Stimulated activated memory B cell treated with anti-CD40 and anti-IgM and Interleukin-4, amounts not matched to agents 10 μg/mL and 1 μg/mL and 100 μg/mL, for 72 hours (primary cell): ENCODE measurements around the gene MKNK1.

Source experiments
- ATAC-seq: fragments of 150-1000 bp; cut with Tn5 transposase; 2 replicates; pipeline ENCODE4 v1.10.0; 2021
- H3K27ac Mint-ChIP-seq: one replicate; pipeline ENCODE4 v1.8.0; 2022; ENCODE audit warnings: mild to moderate bottlenecking, mixed read lengths
- H3K27me3 Mint-ChIP-seq: one replicate; pipeline ENCODE4 v1.8.0; 2022; ENCODE audit warnings: mixed read lengths
- H3K36me3 Mint-ChIP-seq: one replicate; pipeline ENCODE4 v1.8.0; 2022; ENCODE audit warnings: mixed read lengths
- H3K4me1 Mint-ChIP-seq: one replicate; pipeline ENCODE4 v1.8.0; 2022; ENCODE audit warnings: mixed read lengths
- H3K4me3 Mint-ChIP-seq: one replicate; pipeline ENCODE4 v1.8.0; 2022; ENCODE audit warnings: mild to moderate bottlenecking, moderate library complexity, mixed read lengths
- H3K9me3 Mint-ChIP-seq: one replicate; pipeline ENCODE4 v1.8.0; 2022; ENCODE audit warnings: mixed read lengths

The MKNK1 gene

GRCh38 chr1:46522184-46522968 lies 81.7 kb downstream of the MKNK1 start:
- Mint-ChIP-seq H3K27me3 (peaks cover 60% of the 10 kb centered on the region), H3K4me1 (no peaks in the 10 kb centered on the region), H3K4me3 (no peak overlapping the region), H3K36me3 (no peaks in the 10 kb centered on the region), H3K9me3 (no peaks in the 10 kb centered on the region), H3K27ac (no peak overlapping the region)
- ATAC-seq = no peak

DNA sequence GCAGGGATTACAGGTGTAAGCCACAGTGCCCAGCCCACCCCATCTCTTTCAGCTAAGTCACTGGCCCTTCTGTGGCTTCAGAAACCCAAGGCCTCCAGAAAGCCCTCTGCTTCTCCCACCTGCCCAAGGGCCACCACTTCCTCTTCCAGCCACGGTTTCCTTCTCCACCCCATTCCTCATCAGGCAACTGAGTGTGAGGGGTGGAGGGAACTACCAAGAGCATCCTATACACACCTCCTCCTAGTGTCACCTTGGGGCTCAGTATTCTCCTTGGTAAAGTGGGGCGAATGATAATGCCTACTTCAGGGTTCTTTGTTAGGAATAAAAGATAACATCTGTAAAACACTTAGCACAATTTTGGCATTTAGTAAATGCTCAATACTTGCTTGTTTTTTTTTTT lies 82.7 kb downstream of the MKNK1 start:
- Mint-ChIP-seq H3K27ac (no peak overlapping the region), H3K36me3 (no peaks in the 10 kb centered on the region), H3K4me1 (no peaks in the 10 kb centered on the region), H3K9me3 (no peaks in the 10 kb centered on the region), H3K27me3 (peaks cover 55% of the 10 kb centered on the region), H3K4me3 (no peak overlapping the region)
- no peak for ATAC-seq

GRCh38 chr1:46520063-46520911 lies 83.8 kb downstream of the MKNK1 start:
- no peak for ATAC-seq
- Mint-ChIP-seq H3K4me1 (no peaks in the 10 kb centered on the region), H3K9me3 (no peaks in the 10 kb centered on the region), H3K27ac (no peak overlapping the region), H3K4me3 (no peak overlapping the region), H3K36me3 (no peaks in the 10 kb centered on the region), H3K27me3 (peaks cover 52% of the 10 kb centered on the region)

DNA sequence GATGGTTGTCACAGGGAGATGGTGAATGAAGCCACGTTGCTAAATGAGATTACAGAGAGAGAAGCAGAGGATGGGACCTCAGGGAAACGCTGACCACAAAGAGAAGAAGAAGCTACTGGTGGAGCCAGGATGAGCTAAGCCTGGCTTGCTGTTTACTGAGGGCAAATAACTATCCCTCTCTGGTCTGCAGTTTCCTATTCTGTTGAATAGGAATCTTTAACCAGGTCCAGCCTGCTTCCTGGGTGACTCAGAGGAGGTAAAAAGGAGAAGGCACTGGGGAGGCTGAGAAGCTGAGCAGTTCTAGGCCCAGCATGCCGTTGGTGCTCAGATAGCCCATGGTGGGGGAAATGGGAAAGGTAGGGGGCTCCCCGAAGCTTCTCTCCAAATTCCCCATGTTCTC lies 84.9 kb downstream of the MKNK1 start:
- Mint-ChIP-seq H3K4me3 (no peak overlapping the region), H3K36me3 (no peaks in the 10 kb centered on the region), H3K27me3 (peaks cover 43% of the 10 kb centered on the region), H3K4me1 (no peaks in the 10 kb centered on the region), H3K9me3 (no peaks in the 10 kb centered on the region), H3K27ac (no peak overlapping the region)
- ATAC-seq = no peak

DNA sequence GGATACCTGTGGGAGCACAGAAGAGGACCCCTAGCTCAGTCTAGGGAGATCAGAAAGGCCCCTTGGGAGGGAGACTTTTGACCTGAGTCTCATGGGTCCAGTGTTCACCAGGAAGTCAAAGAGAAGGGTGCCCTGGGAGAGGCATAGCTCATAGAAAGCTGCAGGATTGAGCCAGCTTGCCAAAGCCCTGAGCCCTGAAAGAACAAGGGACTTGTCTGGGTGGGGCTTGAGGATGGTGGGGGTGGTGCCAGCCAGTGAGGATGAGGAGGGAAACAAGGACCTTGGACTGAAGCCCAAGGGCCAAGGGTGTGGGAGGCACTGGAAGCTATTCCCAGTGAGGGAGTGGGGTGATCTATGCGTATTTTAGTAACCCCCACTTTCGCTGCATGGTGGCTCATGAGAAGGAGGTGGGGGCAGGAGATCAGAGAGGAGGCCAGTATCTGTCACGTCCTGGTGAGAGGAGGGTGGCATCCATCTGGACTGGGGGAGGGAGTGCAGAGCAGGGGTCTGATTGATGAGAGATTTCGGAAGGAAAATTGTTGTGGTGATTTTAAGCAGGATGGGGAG lies 86.1 kb downstream of the MKNK1 start:
- ATAC-seq = no peak
- H3K27ac Mint-ChIP-seq = no peak overlapping the region
- no peaks in the 10 kb centered on the region for H3K4me1 Mint-ChIP-seq
- H3K27me3 Mint-ChIP-seq = peaks cover 47% of the 10 kb centered on the region
- no peak overlapping the region for H3K4me3 Mint-ChIP-seq
- no peaks in the 10 kb centered on the region for H3K36me3 Mint-ChIP-seq
- H3K9me3 Mint-ChIP-seq = no peaks in the 10 kb centered on the region

- Mint-ChIP-seq H3K27me3 (peaks cover 56% of the 10 kb centered on the region), H3K27ac (no peak overlapping the region), H3K36me3 (no peaks in the 10 kb centered on the region), H3K4me3 (no peak overlapping the region), H3K4me1 (no peaks in the 10 kb centered on the region), H3K9me3 (no peaks in the 10 kb centered on the region)
- ATAC-seq = no peak
These were observed 87.0 kb downstream of the MKNK1 start for GRCh38 chr1:46517010-46517600.

DNA sequence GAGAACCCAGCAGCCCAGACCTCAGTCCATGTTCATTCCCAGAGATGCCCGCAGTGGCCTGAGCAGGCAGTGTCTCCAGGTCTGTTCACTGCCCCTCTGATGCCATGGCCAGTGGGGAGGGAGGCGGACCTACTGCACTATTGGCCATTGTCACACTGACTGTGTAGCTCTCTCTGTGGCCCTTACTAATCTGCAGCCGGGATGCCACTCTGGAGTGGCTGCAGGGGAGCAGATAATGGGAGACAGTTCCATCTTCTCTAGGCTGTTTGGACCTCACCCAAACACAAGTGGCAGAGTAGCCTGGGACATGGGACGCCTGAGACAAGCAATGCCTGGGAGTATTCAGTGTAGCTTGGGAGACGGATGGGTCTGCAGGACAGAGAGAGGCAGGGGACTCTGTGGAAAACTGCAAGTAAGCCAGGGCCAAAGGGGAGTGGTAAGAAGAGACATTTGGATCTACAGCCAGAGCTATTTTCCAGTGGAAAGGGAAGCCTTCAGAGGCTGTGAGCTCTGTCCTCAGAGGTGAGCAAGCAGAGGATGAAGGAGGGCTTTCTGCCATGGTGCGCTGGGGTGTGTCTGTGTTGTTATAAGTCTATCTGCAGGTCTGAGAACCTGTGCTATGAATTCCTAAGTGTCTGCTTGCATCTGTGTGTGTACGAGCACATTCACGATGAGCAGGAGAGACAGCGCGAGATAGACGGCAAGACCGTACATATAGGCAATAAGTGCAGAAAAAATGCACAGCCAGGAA lies 87.7 kb downstream of the MKNK1 start:
- Mint-ChIP-seq H3K4me1 (no peaks in the 10 kb centered on the region), H3K27ac (no peak overlapping the region), H3K36me3 (no peaks in the 10 kb centered on the region), H3K9me3 (no peaks in the 10 kb centered on the region), H3K4me3 (no peak overlapping the region), H3K27me3 (peaks cover 61% of the 10 kb centered on the region)
- no peak for ATAC-seq

GRCh38 chr1:46515576-46515975 lies 88.5 kb downstream of the MKNK1 start:
- Mint-ChIP-seq H3K4me1 (no peaks in the 10 kb centered on the region), H3K27ac (no peak overlapping the region), H3K9me3 (no peaks in the 10 kb centered on the region), H3K36me3 (no peaks in the 10 kb centered on the region), H3K27me3 (peaks cover 57% of the 10 kb centered on the region), H3K4me3 (no peak overlapping the region)
- ATAC-seq = no peak

GRCh38 chr1:46513536-46513935 lies 90.5 kb downstream of the MKNK1 start:
- Mint-ChIP-seq H3K4me1 (no peaks in the 10 kb centered on the region), H3K4me3 (no peak overlapping the region), H3K27me3 (peaks cover 42% of the 10 kb centered on the region), H3K36me3 (no peaks in the 10 kb centered on the region), H3K9me3 (no peaks in the 10 kb centered on the region), H3K27ac (no peak overlapping the region)
- ATAC-seq = no peak

- H3K4me1 Mint-ChIP-seq = no peaks in the 10 kb centered on the region
- H3K4me3 Mint-ChIP-seq = no peak overlapping the region
- no peaks in the 10 kb centered on the region for H3K9me3 Mint-ChIP-seq
- no peak overlapping the region for H3K27ac Mint-ChIP-seq
- no peaks in the 10 kb centered on the region for H3K36me3 Mint-ChIP-seq
- no peak for ATAC-seq
- H3K27me3 Mint-ChIP-seq = peaks cover 39% of the 10 kb centered on the region
These were observed 91.3 kb downstream of the MKNK1 start for GRCh38 chr1:46512792-46513190.

- Mint-ChIP-seq H3K36me3 (no peaks in the 10 kb centered on the region), H3K9me3 (no peaks in the 10 kb centered on the region), H3K27me3 (peaks cover 39% of the 10 kb centered on the region), H3K27ac (no peak overlapping the region), H3K4me1 (no peaks in the 10 kb centered on the region), H3K4me3 (no peak overlapping the region)
- ATAC-seq = no peak
These were observed 91.8 kb downstream of the MKNK1 start for GRCh38 chr1:46512135-46512791.

- H3K4me3 Mint-ChIP-seq = no peak overlapping the region
- H3K4me1 Mint-ChIP-seq = no peaks in the 10 kb centered on the region
- no peak overlapping the region for H3K27ac Mint-ChIP-seq
- no peaks in the 10 kb centered on the region for H3K36me3 Mint-ChIP-seq
- peaks cover 45% of the 10 kb centered on the region for H3K27me3 Mint-ChIP-seq
- ATAC-seq = no peak
- no peaks in the 10 kb centered on the region for H3K9me3 Mint-ChIP-seq
These were observed 93.1 kb downstream of the MKNK1 start for GRCh38 chr1:46510998-46511365.

GRCh38 chr1:46510341-46510997 lies 93.6 kb downstream of the MKNK1 start:
- H3K27ac Mint-ChIP-seq = no peak overlapping the region
- peaks cover 43% of the 10 kb centered on the region for H3K27me3 Mint-ChIP-seq
- no peaks in the 10 kb centered on the region for H3K36me3 Mint-ChIP-seq
- no peak overlapping the region for H3K4me3 Mint-ChIP-seq
- no peak for ATAC-seq
- no peaks in the 10 kb centered on the region for H3K9me3 Mint-ChIP-seq
- no peaks in the 10 kb centered on the region for H3K4me1 Mint-ChIP-seq

DNA sequence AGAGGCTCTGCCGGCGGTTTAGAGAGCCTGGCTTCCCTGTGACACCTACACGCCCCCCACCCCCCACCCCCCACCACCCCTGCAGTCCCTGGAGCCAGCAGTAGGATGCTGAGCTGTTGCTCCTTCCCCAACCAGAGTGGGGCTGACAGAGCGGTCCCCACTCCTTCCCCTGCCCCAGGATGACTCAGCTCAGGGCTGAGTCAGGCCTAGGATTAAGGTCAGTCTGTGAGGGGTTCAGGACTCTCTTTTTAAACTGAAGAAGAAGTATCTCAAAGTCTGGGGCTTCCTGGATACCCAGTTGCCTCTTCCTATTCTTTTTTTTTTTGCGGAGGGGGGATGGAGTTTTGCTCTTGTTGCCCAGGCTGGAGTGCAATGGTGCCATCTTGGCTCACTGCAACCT lies 95.3 kb downstream of the MKNK1 start:
- ATAC-seq = no peak
- H3K27me3 Mint-ChIP-seq = peaks cover 45% of the 10 kb centered on the region
- no peaks in the 10 kb centered on the region for H3K9me3 Mint-ChIP-seq
- no peaks in the 10 kb centered on the region for H3K4me1 Mint-ChIP-seq
- no peak overlapping the region for H3K27ac Mint-ChIP-seq
- H3K4me3 Mint-ChIP-seq = no peak overlapping the region
- H3K36me3 Mint-ChIP-seq = no peaks in the 10 kb centered on the region
